Panc1 (cell line): Measurements from ENCODE around the gene GLTP. TPM values are rescaled to one million over a fixed set of nuclear protein-coding genes. Genes with fewer than 3 reads are reported as not detected.

Experiments used
- ATAC-seq: fragments of 200-7000 bp; cut with Tn5 transposase; 2 replicates; pipeline ENCODE4 v1.9.1; 2020; ENCODE audit warnings: mild to moderate bottlenecking, moderate library complexity
- BruUV-seq: library from RNA; stranded (reverse); fragments of 400-500 nt; replicated peaks from 2 replicates; lab custom pipeline; 2021; lab: Mats Ljungman, UMichigan
- CTCF ChIA-PET: fragments of 300-600 bp; sonication (Branson Sonifier 250); formaldehyde crosslinking; loops from one replicate; lab custom pipeline; 2022; ENCODE audit warnings: antibody characterized with exemption; lab: Charles Lee
- POLR2A ChIA-PET: fragments of 300-600 bp; sonication (Branson Sonifier 250); formaldehyde crosslinking; loops from one replicate; lab custom pipeline; 2022; ENCODE audit warnings: antibody characterized with exemption; lab: Charles Lee
- DNase-seq: peaks from one replicate; pipeline ENCODE4 v3.0.0-alpha.2; 2010; ENCODE audit warnings: low read depth, low spot score
- H3K27ac ChIP-seq: 2 replicates; pipeline ENCODE4 v1.5.1; 2011; ENCODE audit warnings: mild to moderate bottlenecking, low read length, inconsistent platforms
- H3K27me3 ChIP-seq: fragments of 200-500 bp; sonication (Bioruptor generic); 2 replicates; pipeline ENCODE4 v1.6.0; 2014; ENCODE audit warnings: low read length, inconsistent platforms; ENCODE audit not compliant: control insufficient read depth, insufficient read depth
- H3K36me3 ChIP-seq: fragments of 200-500 bp; sonication (Bioruptor generic); 2 replicates; pipeline ENCODE4 v1.5.1; 2014; ENCODE audit warnings: inconsistent platforms, mild to moderate bottlenecking, low read length, moderate library complexity; ENCODE audit not compliant: control insufficient read depth, insufficient read depth
- H3K4me1 ChIP-seq: 2 replicates; pipeline ENCODE4 v1.5.1; 2011; ENCODE audit warnings: inconsistent platforms, mild to moderate bottlenecking, low read length, moderate library complexity; ENCODE audit not compliant: control insufficient read depth, insufficient read depth
- H3K4me3 ChIP-seq, 2 experiments: 2 replicates each; pipeline ENCODE4 v1.5.1; 2011 to 2012; ENCODE audit warnings: low read depth in 2 of 2, low read length in 2 of 2, mild to moderate bottlenecking in 2 of 2, inconsistent platforms in 1 of 2, moderate library complexity in 1 of 2
- H3K9me3 ChIP-seq: fragments of 200-500 bp; sonication (Bioruptor generic); 2 replicates; pipeline ENCODE4 v1.5.1; 2014; ENCODE audit warnings: low read depth, mild to moderate bottlenecking, inconsistent platforms, low read length, moderate library complexity; ENCODE audit not compliant: control insufficient read depth, insufficient read depth
- CTCF ChIP-seq: fragments of 450-650 bp; IDR thresholded peaks from 2 replicates; pipeline ENCODE4 v1.5.1; 2017; ENCODE audit warnings: mild to moderate bottlenecking
- POLR2AphosphoS5 ChIP-seq: IDR thresholded peaks from 2 replicates; pipeline ENCODE4 v1.6.1; 2012; ENCODE audit warnings: mild to moderate bottlenecking, low read depth, low read length, moderate library complexity
- REST ChIP-seq, 2 experiments: IDR thresholded peaks; 2 replicates each; pipeline ENCODE4 v1.6.1; 2011 to 2012; ENCODE audit warnings: low read depth in 2 of 2, control low read depth in 1 of 2, low read length in 1 of 2, mild to moderate bottlenecking in 1 of 2, moderate library complexity in 1 of 2; ENCODE audit not compliant: insufficient read depth in 1 of 2
- SIN3A ChIP-seq: IDR thresholded peaks from 2 replicates; pipeline ENCODE4 v1.6.1; 2012; ENCODE audit warnings: low read depth, mild to moderate bottlenecking, low read length, moderate library complexity, borderline replicate concordance; ENCODE audit not compliant: insufficient read depth
- TCF7L2 ChIP-seq: IDR thresholded peaks from 2 replicates; pipeline ENCODE4 v1.6.1; 2011; ENCODE audit warnings: mild to moderate bottlenecking, low read depth, low read length, inconsistent platforms
- in situ Hi-C: cut with HindIII; loops from 2 replicates; pipeline ENCODE4 v1.10.0; 2016; ENCODE audit warnings: low sequenced_read_pairs, low pct_unique_long_range_greater_than_20kb
- intact Hi-C: fragments of 100-400 bp; cut with micrococcal nuclease; formaldehyde crosslinking; loops from one replicate; pipeline ENCODE4 v1.10.0; 2022; ENCODE audit not compliant: unreplicated experiment
- total RNA-seq: library from RNA; stranded (reverse); gene quantifications from one replicate; pipeline ENCODE4 v1.2.1, GENCODE V29; 2021; ENCODE audit not compliant: unreplicated experiment

GLTP gene
- total RNA-seq, 1 experiment from 2014 or later = 24.8 TPM

- no peak for TF ChIP-seq POLR2AphosphoS5
- no peak for TF ChIP-seq TCF7L2
- no peak for TF ChIP-seq SIN3A
- no peak for TF ChIP-seq REST (IDR thresholded peaks at IDR 0.05; ENCODE audit: insufficient read depth in 1 of 2, low read depth in 2 of 2, low read length in 1 of 2)
- TF ChIP-seq CTCF = no peak
- H3K27me3 ChIP-seq = no peaks in the 10 kb centered on the region
- in situ Hi-C loops = no loop called here
- no peak overlapping the region for H3K27ac ChIP-seq
- no peaks in the 10 kb centered on the region for H3K4me1 ChIP-seq
- H3K36me3 ChIP-seq = no peaks in the 10 kb centered on the region
- CTCF ChIA-PET = no interaction called here
- BruUV-seq = no TSS peak
- ATAC-seq = no peak
- intact Hi-C loops = loop anchor here (10.0 kb wide), 1 partner anchor 67 kb away; no protein-coding TSS in a partner anchor
- POLR2A ChIA-PET = no interaction called here
- no peaks in the 10 kb centered on the region for H3K9me3 ChIP-seq
- no peak overlapping the region for H3K4me3 ChIP-seq
- DNase-seq = no peak
Observed at GRCh38 chr12:109921982-109922381, 41.6 kb upstream of the GLTP start.

GRCh38 chr12:109920261-109920780 is 40.0 kb upstream of the GLTP start:
- intact Hi-C loops (loop anchor here (10.0 kb wide), 1 partner anchor 66 kb away; no protein-coding TSS in a partner anchor), in situ Hi-C loops (no loop called here)
- TF ChIP-seq TCF7L2 = no peak
- TF ChIP-seq SIN3A = no peak
- no peak for TF ChIP-seq CTCF
- no peak for TF ChIP-seq POLR2AphosphoS5
- no peak for TF ChIP-seq REST (IDR thresholded peaks at IDR 0.05; ENCODE audit: insufficient read depth in 1 of 2, low read depth in 2 of 2, low read length in 1 of 2)
- DNase-seq (no peak), ATAC-seq (no peak)
- Histone ChIP-seq H3K9me3 (no peaks in the 10 kb centered on the region), H3K4me1 (no peaks in the 10 kb centered on the region), H3K27ac (no peak overlapping the region), H3K27me3 (no peaks in the 10 kb centered on the region), H3K4me3 (no peak overlapping the region), H3K36me3 (peaks cover 4% of the 10 kb centered on the region; the same call in 1 of the 2 replicates)
- CTCF ChIA-PET = no interaction called here
- POLR2A ChIA-PET = no interaction called here
- no TSS peak for BruUV-seq
